NOMO-1 (cell line): Measurements from ENCODE around the gene FAM20C.

Source experiments
- DNase-seq, 2 experiments: peaks; one replicate each; lab custom pipeline; 2025; ENCODE audit not compliant: unreplicated experiment in 2 of 2; lab: John Stamatoyannopoulos, UW

The FAM20C gene

DNA sequence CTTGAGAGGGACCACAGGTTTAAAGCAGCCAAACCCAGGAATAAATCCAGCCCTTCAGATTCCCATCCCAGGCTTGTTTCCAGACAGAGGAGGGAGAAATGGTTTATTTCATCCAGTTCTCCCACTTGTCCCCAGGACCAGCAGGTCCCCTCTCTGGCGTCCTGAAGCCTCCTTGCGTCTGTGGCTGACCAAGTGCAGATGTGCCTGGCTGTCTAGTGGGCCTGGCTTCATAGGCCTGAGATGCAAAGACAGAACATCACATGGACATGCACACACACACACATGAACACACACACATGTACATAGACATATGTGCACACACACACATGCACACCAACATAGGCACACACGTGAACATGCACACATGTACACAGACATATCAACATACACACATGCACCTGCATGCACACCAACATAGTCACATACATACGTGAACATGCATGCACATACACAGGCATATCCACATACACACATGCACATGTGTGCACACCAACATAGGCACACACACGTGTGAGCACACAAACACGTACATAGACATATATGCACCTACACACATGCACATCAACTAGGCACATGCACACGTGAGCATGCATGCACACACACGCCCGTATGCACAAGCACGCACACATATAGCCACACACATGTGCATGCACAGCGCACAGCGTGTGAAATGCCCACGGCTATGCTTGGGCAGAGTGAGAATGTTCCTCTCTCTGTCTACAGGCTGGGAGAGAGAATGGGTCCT, 108.3 kb downstream of the FAM20C start:
- no peak for DNase-seq

- DNase-seq: no peak
Observed at GRCh38 chr7:301291-302053, 109.1 kb downstream of the FAM20C start.

DNA sequence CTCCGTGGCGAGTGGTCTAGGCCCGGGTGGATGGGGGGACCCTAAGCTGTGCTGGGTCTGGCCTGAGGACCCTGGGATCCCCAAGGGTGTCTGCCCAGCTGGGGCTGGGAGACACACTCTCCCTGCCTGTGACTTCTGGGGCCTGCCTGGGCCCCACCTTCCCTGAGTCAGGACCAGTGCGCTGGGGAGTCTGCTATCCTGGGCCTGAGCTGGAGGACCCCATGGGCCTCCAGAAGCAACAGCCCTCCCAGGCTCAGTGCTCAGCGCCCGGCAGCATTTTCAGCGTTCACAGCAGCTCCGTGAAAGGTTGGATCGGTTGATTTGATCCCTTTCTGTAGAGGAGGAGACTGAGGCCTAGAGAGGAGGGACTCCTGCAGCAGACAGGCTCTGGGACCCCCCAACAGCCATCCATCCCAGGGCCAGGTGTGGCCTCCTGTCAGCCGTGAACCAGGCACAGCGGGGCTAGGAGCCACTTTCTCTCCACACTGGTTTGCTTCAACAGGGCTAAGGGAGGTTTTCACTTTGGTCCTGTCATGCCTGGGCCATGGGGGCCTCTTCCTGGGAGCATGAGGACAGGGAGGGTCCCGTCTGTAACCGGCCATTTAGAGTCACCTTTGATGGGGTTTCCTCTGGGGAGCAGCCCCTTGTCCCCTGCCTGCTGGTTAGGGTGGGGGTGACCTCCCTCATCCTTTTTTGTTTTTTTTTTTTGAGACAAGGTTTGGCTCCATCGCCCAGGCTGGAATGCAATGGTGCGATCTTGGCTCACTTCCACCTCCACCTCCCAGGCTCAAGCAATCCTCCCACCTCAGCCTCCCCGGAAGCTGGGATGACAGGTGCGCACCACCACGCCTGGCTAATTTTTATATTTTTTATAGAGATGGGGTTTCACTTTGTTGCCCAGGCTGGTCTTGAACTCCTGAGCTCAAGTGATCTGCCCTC, 110.0 kb downstream of the FAM20C start:
- no peak for DNase-seq

- DNase-seq: no peak
Observed at GRCh38 chr7:303425-303824, 111.1 kb downstream of the FAM20C start.

DNA sequence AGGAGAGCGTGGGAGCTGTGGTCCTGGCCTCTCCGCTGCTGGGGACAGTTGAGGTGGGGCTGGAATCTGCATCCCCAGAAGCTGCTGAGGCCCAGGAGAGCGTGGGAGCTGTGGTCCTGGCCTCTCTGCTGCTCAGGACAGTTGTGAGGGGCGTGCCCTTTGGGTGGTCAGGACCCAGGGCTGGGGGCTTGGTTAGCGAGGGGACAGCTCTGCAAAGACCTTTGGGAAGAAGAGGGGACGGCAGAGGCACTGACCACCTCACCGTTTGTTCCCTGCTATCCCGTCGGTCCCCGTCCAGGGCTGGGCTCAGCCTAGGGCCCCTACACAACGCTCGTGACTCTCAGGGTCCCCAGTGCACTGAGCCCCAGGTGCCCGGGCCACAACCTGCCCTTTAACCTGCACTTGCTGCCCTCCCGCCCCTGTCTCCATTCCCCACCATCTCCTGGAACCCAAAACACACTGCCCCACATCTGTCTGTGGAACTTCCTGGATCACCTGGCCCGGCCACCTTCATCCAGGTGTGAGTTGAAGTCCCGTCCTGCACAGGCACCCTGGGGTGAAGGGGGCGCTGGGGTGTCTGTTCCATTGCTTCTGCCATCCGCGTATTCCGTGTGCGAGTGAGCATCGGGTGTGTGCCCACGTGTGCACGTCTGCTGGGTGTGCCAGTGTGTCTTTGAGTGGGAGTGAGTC, 111.7 kb downstream of the FAM20C start:
- DNase-seq: no peak

GRCh38 chr7:304574-305409, 112.4 kb downstream of the FAM20C start:
- DNase-seq: no peak

GRCh38 chr7:305410-306151, 113.2 kb downstream of the FAM20C start:
- no peak for DNase-seq

DNA sequence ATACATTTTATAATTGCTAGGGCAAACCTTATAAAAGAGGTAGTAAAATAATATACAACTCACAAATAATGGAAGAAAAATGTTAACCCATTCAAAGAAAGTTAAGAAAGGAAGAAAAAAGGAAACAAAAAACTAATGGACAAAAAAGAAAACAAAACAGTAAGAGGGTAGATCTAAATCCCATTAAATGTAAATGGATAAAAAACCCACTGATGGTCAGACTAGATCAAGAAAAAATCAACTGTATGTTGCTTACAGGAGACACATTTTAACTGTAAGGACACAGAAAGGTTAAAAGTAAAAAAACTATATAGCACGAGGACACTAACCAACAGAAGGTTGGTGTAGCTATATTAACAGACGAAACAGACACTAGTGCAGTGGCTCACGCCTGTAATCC, 115.6 kb downstream of the FAM20C start:
- DNase-seq: no peak

DNA sequence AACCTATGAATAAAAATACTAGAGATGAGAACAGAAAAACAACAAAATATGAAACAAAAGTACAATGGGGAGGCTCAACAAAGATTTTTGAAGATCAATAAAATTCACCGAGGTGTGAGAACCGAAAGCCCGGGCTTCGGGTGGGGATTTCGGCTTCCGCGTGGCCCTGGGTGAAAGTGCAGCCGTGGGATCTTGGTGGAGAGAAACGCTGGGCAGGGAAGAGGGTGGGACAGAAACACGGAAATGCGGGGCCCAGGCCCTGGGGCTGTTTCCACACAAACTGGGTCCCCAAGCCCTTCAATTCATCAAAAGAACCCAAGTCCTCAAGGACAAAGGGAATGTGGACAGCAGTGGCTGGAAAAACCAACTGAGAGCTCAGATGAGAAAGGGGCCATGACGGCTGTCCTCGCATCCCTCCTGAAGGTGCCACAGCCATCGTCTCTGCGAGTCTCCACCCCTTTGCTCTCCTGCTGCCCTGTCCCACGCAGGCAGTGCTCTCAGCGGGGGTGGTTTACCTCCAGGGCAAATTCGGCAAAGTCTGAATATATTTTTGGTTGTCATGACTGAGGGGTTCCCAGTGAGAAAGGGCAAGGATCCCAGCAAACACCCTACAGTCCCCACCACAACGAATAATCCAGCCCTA, 117.3 kb downstream of the FAM20C start:
- DNase-seq: no peak
